Activated CD8-positive, alpha-beta T cell treated with anti-CD3 and anti-CD28 coated beads, Interleukin-2, amount 10 ng/mL, durations not matched to agents 7 days and 5 days (primary cell): ENCODE data around the gene COA1. TPM values are rescaled to one million over a fixed set of nuclear protein-coding genes. Genes with fewer than 3 reads are reported as not detected.
"Not testable (repeated sequence)": the region's sequence is repeated elsewhere in the genome, so short reads cannot be mapped to it uniquely, and the experiment has no call there.

Source experiments
- ATAC-seq: fragments of 150-1000 bp; cut with Tn5 transposase; one replicate; pipeline ENCODE4 v1.10.0; 2021; ENCODE audit warnings: moderate library complexity
- CTCF ChIA-PET: fragments of 350-600 bp; sonication (Branson Sonifier 250); formaldehyde crosslinking; loops from one replicate; lab custom pipeline; 2021; ENCODE audit warnings: antibody characterized with exemption; lab: Charles Lee
- POLR2A ChIA-PET: fragments of 350-600 bp; sonication (Branson Sonifier 250); formaldehyde crosslinking; loops from one replicate; lab custom pipeline; 2021; ENCODE audit warnings: antibody characterized with exemption; lab: Charles Lee
- DNase-seq: peaks from one replicate; pipeline ENCODE4 v3.0.0-alpha.2; 2020
- H3K27ac Mint-ChIP-seq: one replicate; pipeline ENCODE4 v1.8.0; 2021; ENCODE audit warnings: mild to moderate bottlenecking, mixed read lengths
- H3K27me3 Mint-ChIP-seq: one replicate; pipeline ENCODE4 v1.8.0; 2021; ENCODE audit warnings: low read depth, mixed read lengths
- H3K36me3 Mint-ChIP-seq: one replicate; pipeline ENCODE4 v1.8.0; 2021; ENCODE audit warnings: low read depth, mixed read lengths
- H3K4me1 Mint-ChIP-seq: one replicate; pipeline ENCODE4 v1.8.0; 2021; ENCODE audit warnings: low read depth, mixed read lengths
- H3K4me3 Mint-ChIP-seq: one replicate; pipeline ENCODE4 v1.8.0; 2021; ENCODE audit warnings: mild to moderate bottlenecking, mixed read lengths
- H3K9me3 Mint-ChIP-seq: one replicate; pipeline ENCODE4 v1.8.0; 2022; ENCODE audit warnings: mixed read lengths; ENCODE audit not compliant: insufficient read depth
- total RNA-seq, 2 experiments: library from RNA; stranded (reverse); gene quantifications; one replicate each; pipeline ENCODE4 v1.2.3, GENCODE V29; 2021

The COA1 gene, protein sequence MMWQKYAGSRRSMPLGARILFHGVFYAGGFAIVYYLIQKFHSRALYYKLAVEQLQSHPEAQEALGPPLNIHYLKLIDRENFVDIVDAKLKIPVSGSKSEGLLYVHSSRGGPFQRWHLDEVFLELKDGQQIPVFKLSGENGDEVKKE
- total RNA-seq, result 10 to 100 TPM; 52.0 to 52.7 TPM

DNA sequence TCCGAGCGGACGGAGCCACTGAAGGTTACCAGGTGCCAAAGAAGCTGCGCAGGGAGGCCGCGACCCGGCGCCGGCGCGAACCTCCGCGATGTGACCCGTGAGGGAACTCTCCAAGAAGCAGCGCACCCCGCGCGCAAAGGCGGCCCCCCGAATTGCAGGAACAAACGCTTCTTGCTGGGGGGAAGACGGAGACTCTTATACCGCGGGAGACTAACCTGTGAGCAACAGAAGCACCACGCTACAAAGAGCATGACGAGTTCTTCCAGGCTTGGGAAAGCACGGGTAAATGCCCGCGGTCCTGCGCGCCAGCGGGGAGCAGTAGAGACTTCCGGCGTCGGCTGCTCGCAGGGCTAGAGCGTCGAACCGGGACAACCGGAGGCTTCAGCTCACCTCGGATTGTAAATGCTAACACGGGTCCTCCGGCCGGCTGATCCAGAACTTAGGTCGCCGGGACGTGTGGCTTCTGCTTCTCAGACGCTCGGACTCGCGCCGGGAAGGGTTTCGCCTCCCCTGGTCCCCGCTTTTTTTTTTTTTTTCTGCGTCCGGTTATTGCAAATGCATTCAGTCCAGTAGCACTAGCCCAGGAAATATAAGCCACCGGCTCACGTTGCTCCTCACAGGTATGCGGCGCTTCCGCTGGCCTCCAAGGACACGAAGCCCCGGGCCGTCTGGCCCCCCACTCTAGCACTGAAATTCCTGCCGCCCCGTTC lies at the start of gene COA1:
COA1 (minus strand) TSS at position 310 of the 710 bp plus-strand sequence. CDS start 80,909 bp downstream, outside the sequence.
- DNase-seq (peak; percentile 83), ATAC-seq (peak; percentile 97)
- POLR2A ChIA-PET, result interaction anchor here (0.9 to 1.9 kb wide), 5 partner anchors 129 to 177 kb away, joined by 3 to 12 read pairs (median 4); partner anchors contain the start of gene STK17A
- CTCF ChIA-PET, result interaction anchor here (0.7 to 3.1 kb wide), 11 partner anchors 8 to 147 kb away, joined by 3 to 34 read pairs (median 6); partner anchors contain the start of gene STK17A
- Mint-ChIP-seq H3K4me1 (peaks cover 37% of the 10 kb centered on the region), H3K36me3 (peaks cover 19% of the 10 kb centered on the region), H3K27me3 (peaks cover 3% of the 10 kb centered on the region), H3K4me3 (peak within 1 kb of the TSS; percentile 93), H3K27ac (peak within 1 kb of the TSS; percentile 84), H3K9me3 (no peaks in the 10 kb centered on the region)

DNA sequence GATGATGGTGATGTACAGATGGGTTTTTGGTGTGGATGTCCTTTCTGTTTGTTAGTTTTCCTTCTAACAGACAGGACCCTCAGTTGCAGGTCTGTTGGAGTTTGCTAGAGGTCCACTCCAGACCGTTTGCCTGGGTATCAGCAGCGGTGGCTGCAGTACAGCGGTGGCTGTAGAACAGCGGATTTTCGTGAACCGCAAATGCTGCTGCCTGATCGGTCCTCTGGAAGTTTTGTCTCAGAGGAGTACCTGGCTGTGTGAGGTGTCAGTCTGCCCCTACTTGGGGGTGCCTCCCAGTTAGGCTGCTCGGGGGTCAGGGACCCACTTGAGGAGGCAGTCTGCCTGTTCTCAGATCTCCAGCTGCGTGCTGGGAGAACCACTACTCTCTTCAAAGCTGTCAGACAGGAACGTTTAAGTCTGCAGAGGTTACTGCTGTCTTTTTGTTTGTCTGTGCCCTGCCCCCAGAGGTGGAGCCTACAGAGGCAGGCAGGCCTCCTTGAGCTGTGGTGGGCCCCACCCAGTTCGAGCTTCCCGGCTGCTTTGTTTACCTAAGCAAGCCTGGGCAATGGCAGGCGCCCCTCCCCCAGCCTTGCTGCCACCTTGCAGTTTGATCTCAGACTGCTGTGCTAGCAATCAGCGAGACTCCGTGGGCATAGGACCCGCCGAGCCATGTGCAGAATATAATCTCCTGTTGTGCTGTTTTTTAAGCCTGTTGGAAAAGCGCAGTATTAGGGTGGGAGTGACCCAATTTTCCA lies 49.1 kb upstream of the COA1 start:
- POLR2A ChIA-PET, H3K4me1 Mint-ChIP-seq, ATAC-seq, DNase-seq, H3K27me3 Mint-ChIP-seq, CTCF ChIA-PET, H3K4me3 Mint-ChIP-seq, H3K9me3 Mint-ChIP-seq, H3K27ac Mint-ChIP-seq: not testable (repeated sequence)
- H3K36me3 Mint-ChIP-seq, result peaks cover 17% of the 10 kb centered on the region

DNA sequence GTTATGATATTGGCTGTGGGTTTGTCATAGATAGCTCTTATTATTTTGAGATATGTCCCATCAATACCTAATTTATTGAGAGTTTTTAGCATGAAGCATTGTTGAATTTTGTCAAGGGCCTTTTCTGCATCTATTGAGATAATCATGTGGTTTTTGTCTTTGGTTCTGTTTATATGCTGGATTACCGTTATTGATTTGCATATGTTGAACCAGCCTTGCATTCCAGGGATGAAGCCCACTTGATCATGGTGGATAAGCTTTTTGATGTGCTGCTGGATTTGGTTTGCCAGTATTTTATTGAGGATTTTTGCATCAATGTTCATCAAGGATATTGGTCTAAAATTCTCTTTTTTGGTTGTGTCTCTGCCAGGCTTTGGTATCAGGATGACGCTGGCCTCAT lies 45.9 kb upstream of the COA1 start:
- CTCF ChIA-PET, H3K27ac Mint-ChIP-seq, ATAC-seq, DNase-seq, H3K4me1 Mint-ChIP-seq, POLR2A ChIA-PET, H3K4me3 Mint-ChIP-seq, H3K27me3 Mint-ChIP-seq, H3K9me3 Mint-ChIP-seq: not testable (repeated sequence)
- peaks cover 29% of the 10 kb centered on the region for H3K36me3 Mint-ChIP-seq

DNA sequence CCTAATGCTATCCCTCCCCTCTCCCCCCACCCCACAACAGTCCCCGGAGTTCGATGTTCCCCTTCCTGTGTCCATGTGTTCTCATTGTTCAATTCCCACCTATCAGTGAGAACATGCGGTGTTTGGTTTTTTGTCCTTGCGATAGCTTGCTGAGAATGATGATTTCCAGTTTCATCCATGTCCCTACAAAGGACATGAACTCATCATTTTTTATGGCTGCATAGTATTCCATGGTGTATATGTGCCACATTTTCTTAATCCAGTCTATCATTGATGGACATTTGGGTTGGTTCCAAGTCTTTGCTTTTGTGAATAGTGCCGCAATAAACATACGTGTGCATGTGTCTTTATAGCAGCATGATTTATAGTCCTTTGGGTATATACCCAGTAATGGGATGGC lies 43.9 kb upstream of the COA1 start:
- H3K9me3 Mint-ChIP-seq, H3K4me1 Mint-ChIP-seq, H3K4me3 Mint-ChIP-seq, H3K27ac Mint-ChIP-seq, CTCF ChIA-PET, DNase-seq, H3K27me3 Mint-ChIP-seq, POLR2A ChIA-PET, ATAC-seq: not testable (repeated sequence)
- peaks cover 25% of the 10 kb centered on the region for H3K36me3 Mint-ChIP-seq

DNA sequence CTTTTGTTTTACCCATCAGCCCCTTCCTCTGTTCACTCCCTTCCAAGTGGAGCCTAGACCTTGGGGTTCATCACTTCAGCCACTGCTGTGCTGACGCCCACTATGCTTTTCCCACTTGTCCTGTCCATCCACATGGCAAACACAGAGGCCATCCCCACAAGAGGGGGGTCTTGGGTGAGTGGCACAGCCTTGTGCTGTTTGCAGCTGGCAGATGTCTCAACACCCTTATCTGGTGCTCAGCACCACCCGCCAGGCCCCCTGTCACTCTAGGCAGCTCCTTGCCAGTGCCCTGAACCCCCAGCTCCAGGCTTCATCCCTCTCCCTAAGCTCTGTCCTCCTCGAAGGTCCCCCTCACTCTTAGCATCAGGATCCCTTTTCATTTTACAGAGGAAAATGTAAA lies 42.2 kb upstream of the COA1 start:
- ChIA-PET CTCF (no interaction called here), POLR2A (no interaction called here)
- Mint-ChIP-seq H3K4me3 (no peak overlapping the region), H3K4me1 (no peaks in the 10 kb centered on the region), H3K9me3 (no peaks in the 10 kb centered on the region), H3K36me3 (peaks cover 23% of the 10 kb centered on the region), H3K27me3 (no peaks in the 10 kb centered on the region), H3K27ac (no peak overlapping the region)
- DNase-seq (no peak), ATAC-seq (no peak)

DNA sequence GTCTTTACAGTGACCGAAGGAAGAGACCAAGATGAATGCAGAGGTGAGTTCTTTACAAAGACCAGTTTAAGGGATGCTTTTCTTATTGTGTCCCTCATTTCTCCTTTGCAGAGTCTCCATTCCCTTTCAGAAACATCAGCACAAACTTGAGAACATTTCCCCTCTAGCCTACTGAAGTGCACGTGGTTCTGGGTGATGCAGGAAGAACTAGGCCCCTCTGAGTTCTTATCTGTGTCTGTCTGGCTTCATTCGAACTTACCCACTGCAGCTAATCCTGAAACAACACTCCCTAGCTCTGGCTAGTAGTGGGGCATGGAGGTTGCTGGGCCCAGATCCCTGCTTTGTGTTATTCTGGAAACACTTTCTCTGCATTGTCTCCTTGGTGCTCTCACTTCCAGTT lies 41.8 kb upstream of the COA1 start:
- DNase-seq (no peak), ATAC-seq (no peak)
- CTCF ChIA-PET, result no interaction called here
- Mint-ChIP-seq H3K4me1 (no peaks in the 10 kb centered on the region), H3K27ac (no peak overlapping the region), H3K27me3 (no peaks in the 10 kb centered on the region), H3K9me3 (no peaks in the 10 kb centered on the region), H3K36me3 (peaks cover 20% of the 10 kb centered on the region), H3K4me3 (no peak overlapping the region)
- POLR2A ChIA-PET, result no interaction called here

DNA sequence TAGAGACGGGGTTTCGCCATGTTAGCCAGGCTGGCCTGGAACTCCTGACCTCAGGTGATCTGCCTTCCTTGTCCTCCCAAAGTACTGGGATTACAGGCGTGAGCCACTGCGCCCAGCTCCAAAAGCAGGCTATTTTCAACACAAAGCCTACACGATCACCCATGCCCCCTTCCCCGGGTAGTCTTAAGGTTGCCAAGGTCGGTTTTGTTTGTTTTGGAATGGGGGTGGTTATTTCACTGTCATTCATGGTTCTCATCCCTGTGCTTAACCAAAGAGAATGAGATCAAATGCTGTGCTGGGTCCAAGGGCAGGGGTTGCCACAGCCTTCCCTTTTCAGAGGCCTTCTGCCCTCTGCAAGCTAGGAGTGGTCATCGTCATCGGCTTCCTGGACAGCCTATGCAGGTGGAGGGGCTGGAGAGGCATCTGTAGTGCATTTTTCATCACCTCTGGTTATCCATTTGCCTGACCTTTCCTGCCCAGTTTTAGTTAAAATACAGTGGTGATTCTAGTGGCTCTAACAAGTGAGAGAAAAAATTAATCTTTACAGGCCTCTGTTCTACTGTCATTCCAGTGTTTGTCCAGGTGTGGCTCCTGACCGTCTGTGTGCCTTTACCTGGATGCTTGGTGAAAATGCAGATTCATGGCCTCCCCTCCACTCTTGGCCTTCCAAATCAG lies 40.6 kb upstream of the COA1 start:
- Mint-ChIP-seq H3K27ac (no peak overlapping the region), H3K9me3 (no peaks in the 10 kb centered on the region), H3K4me3 (no peak overlapping the region), H3K36me3 (peaks cover 20% of the 10 kb centered on the region), H3K27me3 (no peaks in the 10 kb centered on the region), H3K4me1 (no peaks in the 10 kb centered on the region)
- ChIA-PET POLR2A (no interaction called here), CTCF (no interaction called here)
- ATAC-seq (no peak), DNase-seq (no peak)

DNA sequence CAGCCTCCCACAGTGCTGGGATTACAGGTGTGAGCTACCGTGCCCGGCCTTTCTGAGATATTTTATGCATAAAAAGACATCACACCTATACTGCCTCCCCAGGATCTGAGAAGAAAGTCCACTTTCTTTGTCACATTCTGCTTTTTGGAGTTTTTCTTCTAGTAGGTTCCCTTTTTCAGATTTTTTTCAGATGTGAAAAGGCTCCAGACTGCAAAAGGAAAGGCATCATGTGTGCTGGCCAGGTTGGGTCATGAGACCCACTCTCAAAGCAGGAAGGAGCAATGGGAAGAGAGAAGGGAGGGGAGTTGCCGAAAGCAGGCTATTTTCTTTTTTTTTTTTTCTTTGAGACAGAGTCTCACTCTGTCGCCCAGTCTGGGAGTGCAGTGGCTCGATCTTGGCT lies 40.0 kb upstream of the COA1 start:
- CTCF ChIA-PET, result no interaction called here
- POLR2A ChIA-PET, result no interaction called here

DNA sequence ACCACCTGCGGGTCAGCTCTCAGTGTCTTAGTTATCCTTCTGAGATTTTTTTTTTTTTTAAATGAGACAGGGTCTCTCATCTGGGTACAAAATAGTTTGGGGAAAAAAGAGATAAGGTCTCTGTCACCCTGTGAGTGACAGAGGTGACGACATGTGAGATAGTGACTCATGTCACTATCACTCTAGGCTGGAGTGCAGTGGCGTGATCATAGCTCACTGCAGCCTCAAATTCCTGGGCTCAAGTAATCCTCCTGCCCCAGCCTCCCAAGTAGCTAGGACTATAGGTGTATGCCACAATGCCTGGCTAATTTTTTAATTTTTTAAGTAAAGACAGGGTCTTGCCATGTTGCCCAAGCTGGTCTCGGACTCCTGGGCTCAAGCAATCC lies 39.6 kb upstream of the COA1 start:
- CTCF ChIA-PET, result interaction anchor here (1.3 to 2.2 kb wide), 2 partner anchors 40 to 70 kb away, joined by 4 to 9 read pairs; no protein-coding TSS in a partner anchor
- peaks cover 10% of the 10 kb centered on the region for H3K4me1 Mint-ChIP-seq
- H3K27ac Mint-ChIP-seq, result no peak overlapping the region
- ATAC-seq, result no peak
- POLR2A ChIA-PET, result no interaction called here
- H3K27me3 Mint-ChIP-seq, result no peaks in the 10 kb centered on the region
- H3K4me3 Mint-ChIP-seq, result no peak overlapping the region
- DNase-seq, result no peak
- peaks cover 19% of the 10 kb centered on the region for H3K36me3 Mint-ChIP-seq
- H3K9me3 Mint-ChIP-seq, result no peaks in the 10 kb centered on the region

More for the DNA sequence above, 40.0 kb upstream of the COA1 start:
- Mint-ChIP-seq H3K4me1 (peaks cover 6% of the 10 kb centered on the region), H3K27me3 (no peaks in the 10 kb centered on the region), H3K36me3 (peaks cover 19% of the 10 kb centered on the region), H3K4me3 (no peak overlapping the region), H3K27ac (no peak overlapping the region), H3K9me3 (no peaks in the 10 kb centered on the region)
- no peak for ATAC-seq
- no peak for DNase-seq

DNA sequence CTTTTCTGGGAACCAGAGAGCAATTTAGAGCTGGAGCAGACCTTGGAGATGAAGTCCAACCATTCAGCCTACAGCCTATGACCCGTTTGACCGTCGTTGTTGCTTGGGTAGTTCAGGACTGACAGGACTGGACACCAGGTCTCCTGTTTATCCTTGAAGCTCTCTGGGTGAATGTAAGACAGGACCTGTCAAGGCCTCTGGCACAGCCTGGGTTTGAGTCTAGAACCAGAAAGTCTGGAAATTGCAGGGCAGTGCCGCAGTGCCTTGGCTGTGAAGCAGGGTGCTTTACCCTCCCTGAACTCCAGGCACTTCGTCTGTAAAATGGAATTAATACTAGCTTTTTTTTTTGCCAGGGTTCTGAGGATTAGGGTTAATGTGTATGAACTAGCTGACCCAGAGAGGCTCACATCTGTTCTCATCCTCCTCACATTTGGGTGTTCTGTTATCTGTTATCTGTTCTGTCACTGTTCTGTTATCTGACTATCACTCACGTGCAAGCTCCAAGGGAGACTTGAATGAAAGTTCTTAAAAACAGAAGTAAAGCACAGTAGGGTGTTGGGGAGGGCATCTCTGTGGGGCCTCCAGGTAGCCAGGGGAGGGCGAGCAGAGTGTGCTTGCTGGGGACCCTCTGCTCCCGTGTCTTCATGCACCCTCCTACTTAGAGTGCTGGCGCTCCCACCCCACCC lies 39.0 kb upstream of the COA1 start:
- CTCF ChIA-PET, result interaction anchor here (0.6 to 2.2 kb wide), 3 partner anchors 39 to 70 kb away, joined by 3 to 9 read pairs (median 4); no protein-coding TSS in a partner anchor
- ATAC-seq, result no peak
- POLR2A ChIA-PET, result interaction anchor here (0.7 kb wide), 1 partner anchor 9 kb away, joined by 3 read pairs; no protein-coding TSS in a partner anchor

DNA sequence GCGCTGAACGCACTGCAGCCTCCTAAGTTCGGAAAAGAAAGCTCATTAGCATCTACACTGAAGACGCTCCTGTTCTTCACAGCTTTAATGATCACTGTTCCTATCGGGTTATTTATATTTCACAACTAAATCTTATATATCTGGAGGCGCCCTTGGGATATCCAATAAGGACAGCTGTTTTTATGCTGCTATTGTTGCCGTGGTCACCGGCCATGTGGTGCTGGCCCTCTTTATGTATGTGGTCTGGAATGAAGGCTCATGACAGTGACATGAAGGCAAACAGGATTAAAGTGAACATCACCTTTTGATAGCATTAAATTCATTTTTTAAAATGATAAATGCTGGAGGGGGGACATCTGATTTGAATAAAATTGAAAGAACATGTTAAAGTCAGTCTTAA lies 38.0 kb upstream of the COA1 start:
- Mint-ChIP-seq H3K4me1 (peaks cover 16% of the 10 kb centered on the region), H3K27me3 (no peaks in the 10 kb centered on the region), H3K27ac (no peak overlapping the region), H3K36me3 (peaks cover 8% of the 10 kb centered on the region), H3K9me3 (no peaks in the 10 kb centered on the region), H3K4me3 (no peak overlapping the region)
- ATAC-seq, result no peak
- POLR2A ChIA-PET, result no interaction called here
- CTCF ChIA-PET, result interaction anchor here (2.2 kb wide), 1 partner anchor 71 kb away, joined by 9 read pairs; no protein-coding TSS in a partner anchor
- no peak for DNase-seq

More for the DNA sequence above, 39.0 kb upstream of the COA1 start:
- peaks cover 13% of the 10 kb centered on the region for H3K4me1 Mint-ChIP-seq
- H3K27me3 Mint-ChIP-seq, result no peaks in the 10 kb centered on the region
- no peaks in the 10 kb centered on the region for H3K9me3 Mint-ChIP-seq
- H3K4me3 Mint-ChIP-seq, result no peak overlapping the region
- H3K27ac Mint-ChIP-seq, result no peak overlapping the region
- DNase-seq, result no peak
- peaks cover 16% of the 10 kb centered on the region for H3K36me3 Mint-ChIP-seq
